ENCODE results near the gene DVL1. TPM values are rescaled to one million over a fixed set of nuclear protein-coding genes. Genes with fewer than 3 reads are reported as not detected.
A peak's percentile ranks its signal among the peaks of the same experiment; 100 is the strongest.

The DVL1 gene
- total RNA-seq, 6 experiments from 2014 or later: 73.8 to 96.6 (median 74.5) TPM

DNA sequence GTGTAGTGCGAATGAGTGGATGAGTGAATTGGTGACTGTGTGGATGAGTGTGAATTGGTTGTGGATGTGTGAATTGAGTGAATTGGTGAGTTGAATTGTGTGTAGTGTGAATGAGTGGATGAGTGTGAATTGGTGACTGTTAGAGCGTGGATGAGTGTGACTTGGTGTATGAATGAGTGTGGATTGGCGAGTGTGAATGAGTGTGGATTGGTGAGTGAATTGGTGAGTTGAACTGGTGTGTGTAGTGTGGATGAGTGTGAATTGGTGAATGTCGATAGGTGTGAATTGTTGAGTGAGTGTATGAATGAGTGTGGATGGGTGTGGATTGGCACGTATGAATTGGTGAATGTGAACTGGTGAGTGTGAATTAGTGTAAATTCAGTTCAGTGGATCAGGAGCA, 18.1 kb upstream of the DVL1 start:
- DNase-seq: no peak
- H3K9me3 Mint-ChIP-seq: no peaks in the 10 kb centered on the region
- H3K4me1 Mint-ChIP-seq (ENCODE audit: low read depth): peaks cover 6% of the 10 kb centered on the region
- H3K27ac Mint-ChIP-seq: no peak overlapping the region
- no peaks in the 10 kb centered on the region for H3K27me3 Mint-ChIP-seq (ENCODE audit: insufficient read depth)
- H3K36me3 Mint-ChIP-seq (ENCODE audit: low read depth): no peaks in the 10 kb centered on the region
- TF ChIP-seq, protein P1, sequence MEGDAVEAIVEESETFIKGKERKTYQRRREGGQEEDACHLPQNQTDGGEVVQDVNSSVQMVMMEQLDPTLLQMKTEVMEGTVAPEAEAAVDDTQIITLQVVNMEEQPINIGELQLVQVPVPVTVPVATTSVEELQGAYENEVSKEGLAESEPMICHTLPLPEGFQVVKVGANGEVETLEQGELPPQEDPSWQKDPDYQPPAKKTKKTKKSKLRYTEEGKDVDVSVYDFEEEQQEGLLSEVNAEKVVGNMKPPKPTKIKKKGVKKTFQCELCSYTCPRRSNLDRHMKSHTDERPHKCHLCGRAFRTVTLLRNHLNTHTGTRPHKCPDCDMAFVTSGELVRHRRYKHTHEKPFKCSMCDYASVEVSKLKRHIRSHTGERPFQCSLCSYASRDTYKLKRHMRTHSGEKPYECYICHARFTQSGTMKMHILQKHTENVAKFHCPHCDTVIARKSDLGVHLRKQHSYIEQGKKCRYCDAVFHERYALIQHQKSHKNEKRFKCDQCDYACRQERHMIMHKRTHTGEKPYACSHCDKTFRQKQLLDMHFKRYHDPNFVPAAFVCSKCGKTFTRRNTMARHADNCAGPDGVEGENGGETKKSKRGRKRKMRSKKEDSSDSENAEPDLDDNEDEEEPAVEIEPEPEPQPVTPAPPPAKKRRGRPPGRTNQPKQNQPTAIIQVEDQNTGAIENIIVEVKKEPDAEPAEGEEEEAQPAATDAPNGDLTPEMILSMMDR (IDR thresholded peaks at IDR 0.05): no peak
- no peak overlapping the region for H3K4me3 Mint-ChIP-seq

DNA sequence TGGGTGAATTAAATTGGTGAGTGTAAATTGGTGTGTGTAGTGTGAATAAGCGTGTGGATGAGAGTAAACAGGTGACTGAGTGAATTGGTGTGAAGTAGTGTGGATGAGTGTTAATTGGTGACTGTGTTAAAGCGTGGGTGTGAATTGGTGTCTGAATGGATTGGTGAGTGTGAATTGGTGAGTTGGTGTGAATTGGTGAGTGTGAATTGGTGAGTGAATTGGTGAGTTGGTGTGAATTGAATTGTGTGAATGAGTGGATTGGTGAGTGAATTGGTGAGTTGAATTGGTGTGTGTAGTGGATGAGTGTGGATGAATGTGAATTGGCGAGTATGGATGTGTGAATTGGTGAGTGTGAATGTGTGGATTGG, 17.5 kb upstream of the DVL1 start:
- Mint-ChIP-seq H3K9me3 (no peaks in the 10 kb centered on the region), H3K27ac (no peak overlapping the region), H3K4me1 (ENCODE audit: low read depth) (peaks cover 8% of the 10 kb centered on the region), H3K4me3 (no peak overlapping the region), H3K36me3 (ENCODE audit: low read depth) (no peaks in the 10 kb centered on the region), H3K27me3 (ENCODE audit: insufficient read depth) (no peaks in the 10 kb centered on the region; the same call in 1 of the 2 replicates)
- TF ChIP-seq, protein P1 (IDR thresholded peaks at IDR 0.05): no peak
- no peak for DNase-seq

DNA sequence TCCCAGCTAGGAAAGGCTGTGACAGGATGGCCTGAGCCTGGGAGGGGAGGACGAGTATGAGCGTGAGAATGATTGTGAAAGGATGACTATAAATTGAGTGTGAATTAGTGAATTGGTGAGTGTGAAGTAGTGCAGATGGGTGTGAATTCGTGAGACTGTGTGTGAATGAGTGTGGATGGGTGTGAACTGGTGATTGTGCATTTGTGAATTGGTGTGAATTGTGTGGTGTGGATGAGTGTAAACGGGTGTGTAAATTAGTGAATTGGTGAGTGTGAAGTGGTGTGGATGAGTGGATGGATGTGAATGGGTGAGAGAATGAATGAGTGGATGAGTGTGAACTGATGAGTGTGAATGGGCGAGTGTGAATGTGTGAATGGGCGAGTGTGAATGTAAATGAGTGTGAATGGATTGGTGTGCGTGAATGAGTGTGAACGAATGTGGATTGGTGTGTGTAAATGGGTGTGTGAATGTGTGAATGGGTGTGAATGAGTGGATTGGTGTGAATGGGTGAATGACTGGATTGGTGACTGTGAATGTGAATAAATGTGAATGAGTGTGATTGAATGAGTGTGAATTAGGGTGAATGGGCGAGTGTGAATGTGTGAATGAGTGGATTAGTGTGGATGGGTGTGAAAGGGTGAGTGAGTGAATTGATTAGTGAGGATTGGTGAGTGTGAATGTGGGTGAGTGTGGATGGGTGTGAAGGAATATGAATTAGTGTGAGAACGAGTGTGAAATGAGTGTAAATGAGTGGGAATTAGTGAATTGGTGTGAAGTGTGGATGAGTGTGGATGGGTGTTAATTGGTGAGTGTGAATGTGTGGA, 16.9 kb upstream of the DVL1 start:
- DNase-seq: no peak
- H3K9me3 Mint-ChIP-seq: no peaks in the 10 kb centered on the region
- no peaks in the 10 kb centered on the region for H3K36me3 Mint-ChIP-seq (ENCODE audit: low read depth)
- TF ChIP-seq, protein P1 (IDR thresholded peaks at IDR 0.05): no peak
- no peak overlapping the region for H3K27ac Mint-ChIP-seq
- H3K27me3 Mint-ChIP-seq (ENCODE audit: insufficient read depth): no peaks in the 10 kb centered on the region; the same call in 1 of the 2 replicates
- H3K4me3 Mint-ChIP-seq: no peak overlapping the region
- H3K4me1 Mint-ChIP-seq (ENCODE audit: low read depth): peaks cover 13% of the 10 kb centered on the region

DNA sequence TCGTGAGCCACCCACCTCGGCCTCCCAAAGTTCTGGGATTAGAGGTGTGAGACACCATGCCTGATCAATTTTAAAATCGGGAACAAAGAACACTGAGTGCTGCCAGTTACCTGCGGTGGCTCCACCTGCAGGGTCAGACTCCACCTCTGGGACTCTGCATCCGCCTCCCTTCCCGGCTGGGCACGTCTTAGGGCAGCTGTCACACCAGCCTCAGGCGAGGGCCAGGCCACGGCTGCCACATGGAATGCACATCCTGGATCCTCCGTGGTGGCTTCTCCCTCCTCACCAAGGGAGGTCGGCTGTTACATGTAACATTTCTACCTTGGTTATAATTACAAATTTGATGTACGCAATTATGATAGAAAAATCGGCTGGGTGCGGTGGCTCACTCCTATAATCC, 15.0 kb upstream of the DVL1 start:
- H3K4me1 Mint-ChIP-seq (ENCODE audit: low read depth): peaks cover 31% of the 10 kb centered on the region
- H3K9me3 Mint-ChIP-seq: no peaks in the 10 kb centered on the region
- no peaks in the 10 kb centered on the region for H3K36me3 Mint-ChIP-seq (ENCODE audit: low read depth)
- no peak for DNase-seq
- H3K27ac Mint-ChIP-seq: no peak overlapping the region
- H3K4me3 Mint-ChIP-seq: no peak overlapping the region
- no peaks in the 10 kb centered on the region; the same call in 1 of the 2 replicates for H3K27me3 Mint-ChIP-seq (ENCODE audit: insufficient read depth)
- TF ChIP-seq, protein P1 (IDR thresholded peaks at IDR 0.05): no peak

DNA sequence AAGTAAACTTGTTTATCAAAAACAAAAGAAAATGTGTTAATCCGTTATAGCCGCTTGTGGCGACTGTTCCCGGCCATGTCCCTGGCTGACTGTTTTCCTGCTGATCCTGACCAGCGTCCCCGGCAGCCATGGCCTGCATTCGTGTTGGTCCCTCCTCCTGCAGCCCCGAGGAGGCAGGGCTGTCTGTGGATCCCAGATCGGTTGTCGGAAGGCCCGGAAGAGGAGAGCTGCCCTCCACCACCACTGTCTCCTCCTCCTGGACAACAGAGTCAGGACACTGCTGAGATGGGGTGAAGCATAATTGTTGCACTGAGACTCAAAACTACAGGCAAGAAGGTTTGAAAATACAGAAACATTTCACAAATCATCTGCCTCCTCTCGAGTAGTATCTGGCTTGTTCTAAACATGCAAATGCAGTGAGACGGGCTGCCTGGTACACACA, 12.8 kb upstream of the DVL1 start:
- Mint-ChIP-seq H3K27ac (peak overlapping the region; percentile 93), H3K4me1 (ENCODE audit: low read depth) (peaks cover 37% of the 10 kb centered on the region), H3K36me3 (ENCODE audit: low read depth) (peaks cover 6% of the 10 kb centered on the region), H3K27me3 (ENCODE audit: insufficient read depth) (peaks cover 2% of the 10 kb centered on the region), H3K9me3 (no peaks in the 10 kb centered on the region), H3K4me3 (peak overlapping the region; percentile 74)
- TF ChIP-seq, protein P1 (IDR thresholded peaks at IDR 0.05): peak; percentile 49
- DNase-seq: peak; percentile 90
